K562 (cell line): Measurements from ENCODE around the gene TRPC4AP. TPM values are rescaled to one million over a fixed set of nuclear protein-coding genes. Genes with fewer than 3 reads are reported as not detected.

Source experiments
- ATAC-seq: fragments of 200-7000 bp; cut with Tn5 transposase; 3 replicates; pipeline ENCODE4 v1.9.1; 2020; ENCODE audit warnings: moderate library complexity
- BruUV-seq: library from RNA; stranded (reverse); fragments of 400-500 nt; replicated peaks from 2 replicates; lab custom pipeline; 2021; lab: Mats Ljungman, UMichigan
- CTCF ChIA-PET: fragments of 300-600 bp; formaldehyde crosslinking; extraction: SDS; loops from one replicate; lab custom pipeline; 2021; ENCODE audit warnings: low intra/inter-chr PET ratio; lab: Yijun Ruan, JAX
- POLR2A ChIA-PET: fragments of 300-600, 350-650 bp; sonication (Branson Sonifier 250); formaldehyde crosslinking; extraction: SDS; loops from one replicate; lab custom pipeline; 2021; ENCODE audit warnings: antibody characterized with exemption, inconsistent platforms; lab: Yijun Ruan, JAX
- DNase-seq, 4 experiments: peaks; one replicate each; pipeline versions ENCODE4 v3.0.0 to v3.0.0-alpha.2; 2011 to 2018; ENCODE audit warnings: low spot score in 3 of 4, mixed read lengths in 3 of 4; ENCODE audit errors: extremely low read depth in 1 of 4
- FAIRE-seq: peaks from 2 replicates; lab custom pipeline; 2011; peaks lifted over from hg19 to GRCh38; lab: Jason Lieb, UNC
- H2AFZ ChIP-seq: 2 replicates; pipeline ENCODE4 v1.6.0; 2011; ENCODE audit warnings: low read depth, low read length, control low read depth, inconsistent platforms
- H3K27ac ChIP-seq: fragments of 200-600 bp; 3 replicates; pipeline ENCODE4 v1.8.0; 2011; ENCODE audit warnings: low read depth, mild to moderate bottlenecking, control low read depth, inconsistent platforms, low read length, moderate library complexity, mixed read lengths; ENCODE audit errors: extremely low read depth
- H3K27me3 ChIP-seq, 2 experiments: fragments of 300-600 bp in 1 of 2; 2 replicates in 1 of 2; 3 replicates in 1 of 2; pipeline versions ENCODE4 v1.6.0 to v1.8.0; 2011; ENCODE audit warnings: inconsistent platforms in 2 of 2, low read length in 2 of 2, mild to moderate bottlenecking in 1 of 2, mixed read lengths in 1 of 2, moderate library complexity in 1 of 2; ENCODE audit not compliant: control insufficient read depth in 2 of 2, insufficient read depth in 2 of 2
- H3K36me3 ChIP-seq: fragments of 300-600 bp; 3 replicates; pipeline ENCODE4 v1.8.0; 2011; ENCODE audit warnings: mild to moderate bottlenecking, low read length, inconsistent platforms; ENCODE audit not compliant: control insufficient read depth, insufficient read depth
- H3K4me1 ChIP-seq, 2 experiments: fragments of 200-600 bp in 1 of 2; replicated peaks in 1 of 2; 2 replicates in 1 of 2; 3 replicates in 1 of 2; pipeline versions ENCODE4 v1.5.1 to v1.8.0; 2011; ENCODE audit warnings: inconsistent platforms in 2 of 2, low read length in 2 of 2, mild to moderate bottlenecking in 1 of 2, mixed read lengths in 1 of 2, moderate library complexity in 1 of 2; ENCODE audit not compliant: control insufficient read depth in 2 of 2, insufficient read depth in 2 of 2
- H3K4me2 ChIP-seq: 2 replicates; pipeline ENCODE4 v1.6.1; 2011; ENCODE audit warnings: low read length, control low read depth, inconsistent platforms, mixed read lengths; ENCODE audit not compliant: insufficient read depth
- H3K4me3 ChIP-seq: fragments of 200-600 bp; sonication (generic), shearing (Covaris generic); 2 replicates; pipeline ENCODE4 v1.5.1; 2016; ENCODE audit warnings: control low read depth, inconsistent platforms
- H3K79me2 ChIP-seq: fragments of 200-600 bp; 3 replicates; pipeline ENCODE4 v1.8.0; 2011; ENCODE audit warnings: low read length, inconsistent platforms; ENCODE audit not compliant: control insufficient read depth, insufficient read depth
- H3K9ac ChIP-seq, 2 experiments: 2 replicates each; pipeline versions ENCODE4 v1.6.0 to v1.6.1; 2011; ENCODE audit warnings: low read depth in 2 of 2, low read length in 2 of 2, control low read depth in 1 of 2, inconsistent platforms in 1 of 2, mild to moderate bottlenecking in 1 of 2, mixed read lengths in 1 of 2; ENCODE audit not compliant: insufficient read depth in 1 of 2
- H3K9me1 ChIP-seq: one replicate; pipeline ENCODE4 v1.6.0; 2011; ENCODE audit warnings: inconsistent platforms, mild to moderate bottlenecking, low read length, moderate library complexity; ENCODE audit not compliant: control insufficient read depth, insufficient read depth
- H3K9me3 ChIP-seq: replicated peaks from 2 replicates; pipeline ENCODE4 v1.5.1; 2011; ENCODE audit warnings: low read depth, low read length, inconsistent platforms; ENCODE audit not compliant: control insufficient read depth, insufficient read depth
- H4K20me1 ChIP-seq: replicated peaks from 2 replicates; pipeline ENCODE4 v1.6.1; 2011; ENCODE audit warnings: low read length, inconsistent platforms, mixed read lengths; ENCODE audit not compliant: control insufficient read depth, insufficient read depth
- CBX5 ChIP-seq: IDR thresholded peaks from 2 replicates; pipeline ENCODE4 v1.6.1; 2014; ENCODE audit warnings: low read depth, borderline replicate concordance
- CCAR2 ChIP-seq: fragments of 200-400 bp; formaldehyde crosslinking; IDR thresholded peaks from 2 replicates; pipeline ENCODE4 v1.6.1; 2017; ENCODE audit warnings: mild to moderate bottlenecking, low read depth, low read length
- ETS2 ChIP-seq: IDR thresholded peaks from 2 replicates; pipeline ENCODE4 v1.6.1; 2016; ENCODE audit warnings: borderline replicate concordance, missing genetic modification characterization, mild to moderate bottlenecking, moderate library complexity, missing compliant biosample characterization; ENCODE audit not compliant: poor library complexity, severe bottlenecking
- GTF2A2 ChIP-seq: IDR thresholded peaks from 2 replicates; pipeline ENCODE4 v1.6.1; 2016; ENCODE audit warnings: mild to moderate bottlenecking, missing genetic modification characterization, missing compliant biosample characterization
- HDAC3 ChIP-seq: fragments of 450-650 bp; IDR thresholded peaks from 2 replicates; pipeline ENCODE4 v1.6.1; 2018; ENCODE audit warnings: borderline replicate concordance, mild to moderate bottlenecking, moderate library complexity; ENCODE audit not compliant: partially characterized antibody
- NFE2L1 ChIP-seq: fragments of 450-650 bp; IDR thresholded peaks from 2 replicates; pipeline ENCODE4 v1.6.1; 2016; ENCODE audit warnings: missing genetic modification characterization, low read depth, mild to moderate bottlenecking, missing compliant biosample characterization, moderate library complexity, borderline replicate concordance
- SMARCA4 ChIP-seq: fragments of 450-650 bp; IDR thresholded peaks from 2 replicates; pipeline ENCODE4 v1.6.1; 2016
- SMC3 ChIP-seq: conservative IDR thresholded peaks from 2 replicates; pipeline ENCODE4 v1.6.1; 2011; ENCODE audit warnings: low read depth, low read length, improper control_type of control experiment; ENCODE audit not compliant: insufficient read depth
- TRIM25 ChIP-seq: fragments of 450-650 bp; IDR thresholded peaks from 2 replicates; pipeline ENCODE4 v1.7.0; 2016; ENCODE audit warnings: borderline replicate concordance
- TSHZ1 ChIP-seq: fragments of 250-450 bp; sonication (Bioruptor Pico); IDR thresholded peaks from 2 replicates; pipeline ENCODE4 v1.4.0; 2020; ENCODE audit warnings: mild to moderate bottlenecking, moderate library complexity
- ZNF24 ChIP-seq: fragments of 450-650 bp; IDR thresholded peaks from 2 replicates; pipeline ENCODE4 v1.6.1; 2016
- ZNF780A ChIP-seq: fragments of 250-450 bp; sonication (Bioruptor Pico); IDR thresholded peaks from 2 replicates; pipeline ENCODE4 v1.5.0; 2021; ENCODE audit warnings: mild to moderate bottlenecking
- WGBS: fragments of 100-300 bp; shearing (Covaris generic); methylation state at CpG from one replicate; pipeline ENCODE4 v1.1.6; 2016; ENCODE audit warnings: low coverage, mixed read lengths; ENCODE audit not compliant: insufficient coverage; ENCODE audit errors: missing lambda C conversion rate; 5-methylcytosine and 5-hydroxymethylcytosine counted together
- in situ Hi-C: fragments of 300-500 bp; cut with MboI; formaldehyde crosslinking; loops from 4 replicates; pipeline ENCODE4 v1.15.0; 2018; ENCODE audit warnings: inconsistent platforms, mixed read lengths
- intact Hi-C: fragments of 100-400 bp; cut with micrococcal nuclease; formaldehyde crosslinking; loops from 2 replicates; pipeline ENCODE4 v1.14.2; 2022
- polyA plus RNA-seq, 8 experiments: library from polyadenylated mRNA; depleted of rRNA in 4 of 8; stranded (reverse) in 5 of 8; unstranded in 3 of 8; fragments of >200 nt; fragmentation: Nextera tagmentation in 2 of 8; fragmentation: Illumina TruSeq in 1 of 8; extraction: Ambion mirVana in 2 of 8; extraction: Trizol in 1 of 8; gene quantifications; 2 replicates each; pipeline versions ENCODE4 v1.2.1 to v1.2.3, GENCODE V29; 2011 to 2014; ENCODE audit warnings: inconsistent platforms in 1 of 8, missing spikeins in 1 of 8
- total RNA-seq, 7 experiments: library from RNA; depleted of rRNA in 6 of 7; stranded (reverse); fragments of >200 nt in 6 of 7; fragmentation: Illumina TruSeq in 2 of 7; extraction: Trizol in 2 of 7; gene quantifications; 2 replicates each; pipeline versions ENCODE4 v1.2.1 to v1.2.3, GENCODE V29; 2011 to 2021; ENCODE audit warnings: low replicate concordance in 1 of 7
- TF ChIP-seq, protein P1 (sequence below): fragments of 250-450 bp; sonication (Bioruptor Pico); IDR thresholded peaks from 2 replicates; pipeline ENCODE4 v1.6.1; 2021; ENCODE audit warnings: mild to moderate bottlenecking
- TF ChIP-seq, protein P2 (sequence below): fragments of 250-450 bp; sonication (Bioruptor Pico); IDR thresholded peaks from 2 replicates; pipeline ENCODE4 v1.8.0; 2021; ENCODE audit warnings: moderate library complexity, mild to moderate bottlenecking, inconsistent platforms

The TRPC4AP gene
- total and polyA plus RNA-seq, 9 of the 15 experiments (the other 6 are each of a cell fraction or from before 2014, with no cell fraction given), result 2.3 to 70.3 (median 33.3) TPM

- Histone ChIP-seq H3K4me1 (no peaks in the 10 kb centered on the region), H3K4me3 (no peak overlapping the region), H3K9me1 (no peaks in the 10 kb centered on the region), H3K27me3 (no peaks in the 10 kb centered on the region), H3K79me2 (no peaks in the 10 kb centered on the region), H3K4me2 (no peak overlapping the region), H3K36me3 (peaks cover 85% of the 10 kb centered on the region), H3K27ac (no peak overlapping the region), H2AFZ (no peak overlapping the region), H3K9ac (no peak overlapping the region), H3K9me3 (no peaks in the 10 kb centered on the region), H4K20me1 (no peaks in the 10 kb centered on the region; the same call in 1 of the 2 replicates)
- TF ChIP-seq, protein P1, sequence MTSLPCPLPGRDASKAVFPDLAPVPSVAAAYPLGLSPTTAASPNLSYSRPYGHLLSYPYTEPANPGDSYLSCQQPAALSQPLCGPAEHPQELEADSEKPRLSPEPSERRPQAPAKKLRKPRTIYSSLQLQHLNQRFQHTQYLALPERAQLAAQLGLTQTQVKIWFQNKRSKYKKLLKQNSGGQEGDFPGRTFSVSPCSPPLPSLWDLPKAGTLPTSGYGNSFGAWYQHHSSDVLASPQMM (CRISPR knock-in tag), result no peak
- TF ChIP-seq SMC3 (no peak), TRIM25 (no peak), CCAR2 (no peak), ZNF780A (CRISPR knock-in tag) (no peak), TSHZ1 (CRISPR knock-in tag) (no peak), CBX5 (no peak), GTF2A2 (tag) (no peak), ZNF24 (no peak), HDAC3 (no peak), NFE2L1 (tag) (no peak), ETS2 (tag) (no peak), SMARCA4 (no peak)
- TF ChIP-seq, protein P2, sequence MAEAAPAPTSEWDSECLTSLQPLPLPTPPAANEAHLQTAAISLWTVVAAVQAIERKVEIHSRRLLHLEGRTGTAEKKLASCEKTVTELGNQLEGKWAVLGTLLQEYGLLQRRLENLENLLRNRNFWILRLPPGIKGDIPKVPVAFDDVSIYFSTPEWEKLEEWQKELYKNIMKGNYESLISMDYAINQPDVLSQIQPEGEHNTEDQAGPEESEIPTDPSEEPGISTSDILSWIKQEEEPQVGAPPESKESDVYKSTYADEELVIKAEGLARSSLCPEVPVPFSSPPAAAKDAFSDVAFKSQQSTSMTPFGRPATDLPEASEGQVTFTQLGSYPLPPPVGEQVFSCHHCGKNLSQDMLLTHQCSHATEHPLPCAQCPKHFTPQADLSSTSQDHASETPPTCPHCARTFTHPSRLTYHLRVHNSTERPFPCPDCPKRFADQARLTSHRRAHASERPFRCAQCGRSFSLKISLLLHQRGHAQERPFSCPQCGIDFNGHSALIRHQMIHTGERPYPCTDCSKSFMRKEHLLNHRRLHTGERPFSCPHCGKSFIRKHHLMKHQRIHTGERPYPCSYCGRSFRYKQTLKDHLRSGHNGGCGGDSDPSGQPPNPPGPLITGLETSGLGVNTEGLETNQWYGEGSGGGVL (CRISPR knock-in tag), result no peak
- ChIA-PET CTCF (no interaction called here), POLR2A (interaction anchor here (0.6 to 1.2 kb wide), 3 partner anchors 23 to 620 kb away, joined by 3 to 6 read pairs (median 3); no protein-coding TSS in a partner anchor)
- no peak for DNase-seq
- no peak for FAIRE-seq
- 91% methylated on average over 1 of the region's 1 CpG for WGBS
- no TSS peak for BruUV-seq
- in situ Hi-C loops (no loop called here), intact Hi-C loops (no loop called here)
- ATAC-seq, result no peak
These were observed 70.8 kb downstream of the TRPC4AP start for GRCh38 chr20:35021831-35022230.
